GM12872 (cell line): ENCODE measurements around the gene DCC.

ENCODE experiments used
- TF ChIP-seq, protein P1 (sequence below): IDR thresholded peaks from 3 replicates; pipeline ENCODE4 v1.5.1; 2011; ENCODE audit warnings: low read depth, mild to moderate bottlenecking, low read length, moderate library complexity; ENCODE audit not compliant: insufficient read depth

DCC gene

GRCh38 chr18:52822160-52822559, 482.2 kb downstream of the DCC start:
- TF ChIP-seq, protein P1, sequence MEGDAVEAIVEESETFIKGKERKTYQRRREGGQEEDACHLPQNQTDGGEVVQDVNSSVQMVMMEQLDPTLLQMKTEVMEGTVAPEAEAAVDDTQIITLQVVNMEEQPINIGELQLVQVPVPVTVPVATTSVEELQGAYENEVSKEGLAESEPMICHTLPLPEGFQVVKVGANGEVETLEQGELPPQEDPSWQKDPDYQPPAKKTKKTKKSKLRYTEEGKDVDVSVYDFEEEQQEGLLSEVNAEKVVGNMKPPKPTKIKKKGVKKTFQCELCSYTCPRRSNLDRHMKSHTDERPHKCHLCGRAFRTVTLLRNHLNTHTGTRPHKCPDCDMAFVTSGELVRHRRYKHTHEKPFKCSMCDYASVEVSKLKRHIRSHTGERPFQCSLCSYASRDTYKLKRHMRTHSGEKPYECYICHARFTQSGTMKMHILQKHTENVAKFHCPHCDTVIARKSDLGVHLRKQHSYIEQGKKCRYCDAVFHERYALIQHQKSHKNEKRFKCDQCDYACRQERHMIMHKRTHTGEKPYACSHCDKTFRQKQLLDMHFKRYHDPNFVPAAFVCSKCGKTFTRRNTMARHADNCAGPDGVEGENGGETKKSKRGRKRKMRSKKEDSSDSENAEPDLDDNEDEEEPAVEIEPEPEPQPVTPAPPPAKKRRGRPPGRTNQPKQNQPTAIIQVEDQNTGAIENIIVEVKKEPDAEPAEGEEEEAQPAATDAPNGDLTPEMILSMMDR: no peak

- TF ChIP-seq, protein P1: no peak
Observed at GRCh38 chr18:52824126-52824525, 484.1 kb downstream of the DCC start.

GRCh38 chr18:52826994-52827393, 487.0 kb downstream of the DCC start:
- TF ChIP-seq, protein P1: no peak

- TF ChIP-seq, protein P1: no peak
Observed at GRCh38 chr18:52829320-52829719, 489.3 kb downstream of the DCC start.

- TF ChIP-seq, protein P1: no peak
Observed at GRCh38 chr18:52829876-52830405, 489.9 kb downstream of the DCC start.

DNA sequence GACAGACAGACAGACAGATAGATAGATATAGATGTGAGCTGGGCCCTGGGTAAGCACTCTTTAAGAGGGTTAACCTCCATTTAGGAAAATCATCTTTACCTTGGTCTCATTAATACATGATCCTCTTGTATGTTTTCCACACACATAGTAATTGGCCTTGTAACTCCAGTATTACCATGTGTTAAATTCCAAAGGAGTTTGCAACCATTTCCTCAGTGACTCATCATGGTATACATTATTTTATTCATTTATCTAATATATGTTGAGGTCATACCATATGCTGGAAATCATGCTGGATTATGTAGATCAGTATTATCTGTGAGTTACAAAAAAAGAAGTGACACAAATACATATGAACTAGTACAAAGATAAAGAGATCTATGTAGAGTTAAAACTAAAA, 504.3 kb downstream of the DCC start:
- TF ChIP-seq, protein P1: no peak

GRCh38 chr18:52845036-52845435, 505.0 kb downstream of the DCC start:
- TF ChIP-seq, protein P1: no peak
